Activated T-helper 17 cell treated with anti-CD3 and anti-CD28 coated beads, Interleukin-2, amount 50 U/mL, for 72 hours (primary cell): ENCODE results near the gene CSNK1G3. TPM values are rescaled to one million over a fixed set of nuclear protein-coding genes. Genes with fewer than 3 reads are reported as not detected.

Experiments
- ATAC-seq: fragments of 150-1000 bp; cut with Tn5 transposase; replicated peaks from 2 replicates; pipeline ENCODE4 v1.10.0; 2021; ENCODE audit warnings: mild to moderate bottlenecking, moderate library complexity
- H3K27ac Mint-ChIP-seq: one replicate; pipeline ENCODE4 v1.8.0; 2022; ENCODE audit warnings: mixed read lengths
- H3K27me3 Mint-ChIP-seq: one replicate; pipeline ENCODE4 v1.8.0; 2022; ENCODE audit warnings: mixed read lengths
- H3K36me3 Mint-ChIP-seq: one replicate; pipeline ENCODE4 v1.8.0; 2022; ENCODE audit warnings: low read depth, mild to moderate bottlenecking, mixed read lengths
- H3K4me1 Mint-ChIP-seq: one replicate; pipeline ENCODE4 v1.8.0; 2022; ENCODE audit warnings: mixed read lengths
- H3K4me3 Mint-ChIP-seq: one replicate; pipeline ENCODE4 v1.8.0; 2022; ENCODE audit warnings: mild to moderate bottlenecking, mixed read lengths
- H3K9me3 Mint-ChIP-seq: one replicate; pipeline ENCODE4 v1.8.0; 2022; ENCODE audit warnings: mixed read lengths
- total RNA-seq, 2 donors: library from RNA; stranded (reverse); gene quantifications; one replicate each; pipeline ENCODE4 v1.2.3, GENCODE V29; 2022

Gene CSNK1G3
- total RNA-seq, 2 donors from 2014 or later: 27.6 to 39.5 TPM

- Mint-ChIP-seq H3K27ac (no peak overlapping the region), H3K9me3 (no peaks in the 10 kb centered on the region), H3K27me3 (no peaks in the 10 kb centered on the region), H3K36me3 (peaks cover 49% of the 10 kb centered on the region), H3K4me1 (peaks cover 19% of the 10 kb centered on the region), H3K4me3 (no peak overlapping the region)
- ATAC-seq: no peak
Observed at GRCh38 chr5:123561230-123561629, 49.3 kb downstream of the CSNK1G3 start.

DNA sequence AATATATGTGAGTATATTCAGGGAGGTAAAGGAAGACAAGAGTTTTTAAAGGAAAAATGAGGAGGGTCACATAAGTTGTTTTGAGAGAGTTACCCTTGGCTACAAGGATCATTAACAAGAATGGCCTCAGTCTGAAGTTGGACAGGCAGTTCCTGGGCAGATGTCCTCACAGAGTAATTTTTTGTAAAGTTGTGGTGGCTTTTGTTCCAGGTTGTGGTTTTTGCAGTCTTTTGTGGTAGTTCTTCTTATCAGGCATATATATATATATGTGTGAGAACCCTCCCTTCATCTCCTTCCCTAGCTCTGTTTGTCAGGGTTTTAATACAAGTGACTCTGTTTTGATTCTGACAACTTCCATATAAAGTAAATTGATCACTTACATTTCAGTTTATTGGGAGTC is 60.0 kb downstream of the CSNK1G3 start:
- Mint-ChIP-seq H3K4me3 (no peak overlapping the region), H3K27me3 (no peaks in the 10 kb centered on the region), H3K9me3 (no peaks in the 10 kb centered on the region), H3K36me3 (peaks cover 39% of the 10 kb centered on the region), H3K27ac (no peak overlapping the region), H3K4me1 (peaks cover 12% of the 10 kb centered on the region)
- ATAC-seq: no peak

DNA sequence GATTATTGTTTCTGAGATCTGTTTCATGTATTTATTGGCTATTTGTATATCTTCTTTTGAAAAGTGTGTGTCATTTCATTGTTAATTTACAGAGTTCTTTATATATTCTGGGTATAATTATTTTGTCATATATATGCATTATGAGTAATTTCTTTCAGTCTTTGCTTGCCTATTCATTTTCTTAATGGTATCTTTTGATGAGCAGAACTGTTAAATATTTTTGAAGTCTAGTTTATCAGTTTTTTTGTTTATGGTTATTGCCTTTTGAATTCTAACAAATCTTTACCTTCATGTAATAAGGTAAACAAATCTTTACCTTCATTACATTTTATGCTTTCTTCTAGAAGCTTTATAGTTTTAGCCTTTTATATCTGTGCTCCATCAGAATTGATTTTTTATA is 66.4 kb downstream of the CSNK1G3 start:
- Mint-ChIP-seq H3K4me1 (no peaks in the 10 kb centered on the region), H3K36me3 (peaks cover 66% of the 10 kb centered on the region), H3K4me3 (no peak overlapping the region)

GRCh38 chr5:123579410-123579809 is 67.4 kb downstream of the CSNK1G3 start:
- H3K9me3 Mint-ChIP-seq: no peaks in the 10 kb centered on the region
- ATAC-seq: no peak
- no peaks in the 10 kb centered on the region for H3K27me3 Mint-ChIP-seq
- H3K4me3 Mint-ChIP-seq: no peak overlapping the region
- H3K4me1 Mint-ChIP-seq: no peaks in the 10 kb centered on the region
- no peak overlapping the region for H3K27ac Mint-ChIP-seq
- H3K36me3 Mint-ChIP-seq: peaks cover 64% of the 10 kb centered on the region

More for the DNA sequence above, 66.4 kb downstream of the CSNK1G3 start:
- Mint-ChIP-seq H3K27ac (no peak overlapping the region), H3K9me3 (no peaks in the 10 kb centered on the region), H3K27me3 (no peaks in the 10 kb centered on the region)
- ATAC-seq: no peak

DNA sequence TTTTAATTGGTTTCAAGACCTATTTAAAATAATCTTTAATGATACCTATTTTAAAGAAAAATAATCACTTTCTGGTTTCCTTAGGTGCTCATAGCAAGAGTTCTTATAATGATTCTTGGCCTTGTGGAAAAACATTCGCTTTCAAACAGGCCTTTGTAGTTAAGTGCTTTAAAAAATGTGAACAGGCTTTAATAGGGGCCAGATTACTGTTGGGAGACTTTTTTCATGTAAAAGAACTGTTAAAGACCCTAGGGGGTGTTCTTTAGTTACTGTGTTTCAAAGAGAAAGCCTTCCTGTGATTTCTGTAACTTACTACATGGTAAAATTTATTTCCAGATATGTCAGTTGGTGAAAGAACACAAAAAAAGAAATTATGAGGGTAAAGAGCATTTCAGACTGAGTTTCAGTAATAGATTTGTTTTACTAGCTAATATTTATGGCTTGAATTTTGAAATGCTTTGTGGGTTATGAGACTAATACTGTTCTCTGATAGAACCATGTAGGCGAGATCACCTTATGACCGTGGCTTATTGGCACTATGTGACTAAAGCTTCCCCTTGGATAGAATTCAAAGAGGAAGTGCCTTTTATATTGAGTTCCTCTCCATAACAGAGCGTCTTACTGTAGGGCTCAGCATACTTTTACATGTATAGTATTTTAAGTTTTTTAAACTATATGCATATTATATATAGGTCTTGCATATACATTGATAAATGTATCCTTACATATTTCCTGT is 70.7 kb downstream of the CSNK1G3 start:
- Mint-ChIP-seq H3K4me3 (no peak overlapping the region), H3K27me3 (no peaks in the 10 kb centered on the region), H3K36me3 (peaks cover 62% of the 10 kb centered on the region), H3K9me3 (no peaks in the 10 kb centered on the region), H3K4me1 (peaks cover 4% of the 10 kb centered on the region), H3K27ac (no peak overlapping the region)
- no peak for ATAC-seq

GRCh38 chr5:123585871-123586270 is 73.9 kb downstream of the CSNK1G3 start:
- H3K27ac Mint-ChIP-seq: no peak overlapping the region
- H3K4me1 Mint-ChIP-seq: peaks cover 4% of the 10 kb centered on the region
- no peaks in the 10 kb centered on the region for H3K27me3 Mint-ChIP-seq
- H3K9me3 Mint-ChIP-seq: no peaks in the 10 kb centered on the region
- peaks cover 62% of the 10 kb centered on the region for H3K36me3 Mint-ChIP-seq
- ATAC-seq: no peak
- no peak overlapping the region for H3K4me3 Mint-ChIP-seq

GRCh38 chr5:123594434-123594833 is 82.5 kb downstream of the CSNK1G3 start:
- H3K27me3 Mint-ChIP-seq: no peaks in the 10 kb centered on the region
- ATAC-seq: no peak
- no peak overlapping the region for H3K4me3 Mint-ChIP-seq
- H3K4me1 Mint-ChIP-seq: peaks cover 12% of the 10 kb centered on the region
- H3K27ac Mint-ChIP-seq: no peak overlapping the region
- H3K9me3 Mint-ChIP-seq: no peaks in the 10 kb centered on the region
- H3K36me3 Mint-ChIP-seq: peaks cover 74% of the 10 kb centered on the region

DNA sequence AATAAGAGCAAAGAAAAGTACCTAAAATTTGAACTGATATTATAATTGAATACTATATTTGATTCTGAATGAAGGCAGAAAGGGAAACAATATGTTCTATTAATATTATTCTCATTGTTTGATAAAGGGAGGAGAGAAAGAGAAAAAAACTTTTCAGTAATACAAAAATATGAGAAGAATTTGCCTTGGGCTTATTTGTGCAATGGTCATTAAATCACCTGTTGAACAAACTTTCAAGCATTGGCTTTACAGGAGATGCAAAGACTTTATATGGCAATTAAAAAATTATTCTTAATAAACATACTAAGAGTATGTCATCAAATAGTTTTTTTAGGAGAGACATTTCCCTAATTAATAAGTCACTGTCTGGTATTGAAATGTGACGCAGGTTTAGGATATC is 85.0 kb downstream of the CSNK1G3 start:
- no peak for ATAC-seq

GRCh38 chr5:123598028-123598689 is 86.2 kb downstream of the CSNK1G3 start:
- H3K27me3 Mint-ChIP-seq: no peaks in the 10 kb centered on the region
- ATAC-seq: peak; percentile 34
- no peak overlapping the region for H3K4me3 Mint-ChIP-seq
- peak overlapping the region; percentile 10 for H3K27ac Mint-ChIP-seq
- H3K4me1 Mint-ChIP-seq: peaks cover 7% of the 10 kb centered on the region
- peaks cover 70% of the 10 kb centered on the region for H3K36me3 Mint-ChIP-seq
- no peaks in the 10 kb centered on the region for H3K9me3 Mint-ChIP-seq

More for the DNA sequence above, 85.0 kb downstream of the CSNK1G3 start:
- no peak overlapping the region for H3K4me3 Mint-ChIP-seq
- H3K27me3 Mint-ChIP-seq: no peaks in the 10 kb centered on the region
- peaks cover 67% of the 10 kb centered on the region for H3K36me3 Mint-ChIP-seq
- H3K9me3 Mint-ChIP-seq: no peaks in the 10 kb centered on the region
- no peak overlapping the region for H3K27ac Mint-ChIP-seq
- H3K4me1 Mint-ChIP-seq: peaks cover 9% of the 10 kb centered on the region

DNA sequence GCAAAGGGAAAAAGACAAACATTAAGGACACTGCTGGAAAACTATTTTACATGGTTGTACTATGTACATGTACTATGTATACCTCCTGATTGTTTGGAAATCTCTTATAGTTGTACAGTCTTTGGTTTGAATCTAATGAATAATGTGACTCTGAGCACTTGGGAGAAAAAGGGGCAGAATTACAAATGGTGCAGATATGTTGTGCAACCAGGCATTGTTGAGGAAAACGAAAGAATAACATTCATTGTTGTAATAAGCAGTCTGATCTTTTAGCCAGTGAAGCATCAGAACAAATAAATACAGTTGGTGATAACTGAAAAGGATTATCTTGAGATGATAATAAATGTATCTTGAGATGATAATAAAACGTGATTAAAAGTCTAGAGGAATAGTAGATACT is 87.2 kb downstream of the CSNK1G3 start:
- peaks cover 70% of the 10 kb centered on the region for H3K36me3 Mint-ChIP-seq
- no peaks in the 10 kb centered on the region for H3K9me3 Mint-ChIP-seq
- no peak overlapping the region for H3K4me3 Mint-ChIP-seq
- no peak for ATAC-seq
- peaks cover 7% of the 10 kb centered on the region for H3K4me1 Mint-ChIP-seq
- H3K27ac Mint-ChIP-seq: no peak overlapping the region
- no peaks in the 10 kb centered on the region for H3K27me3 Mint-ChIP-seq

DNA sequence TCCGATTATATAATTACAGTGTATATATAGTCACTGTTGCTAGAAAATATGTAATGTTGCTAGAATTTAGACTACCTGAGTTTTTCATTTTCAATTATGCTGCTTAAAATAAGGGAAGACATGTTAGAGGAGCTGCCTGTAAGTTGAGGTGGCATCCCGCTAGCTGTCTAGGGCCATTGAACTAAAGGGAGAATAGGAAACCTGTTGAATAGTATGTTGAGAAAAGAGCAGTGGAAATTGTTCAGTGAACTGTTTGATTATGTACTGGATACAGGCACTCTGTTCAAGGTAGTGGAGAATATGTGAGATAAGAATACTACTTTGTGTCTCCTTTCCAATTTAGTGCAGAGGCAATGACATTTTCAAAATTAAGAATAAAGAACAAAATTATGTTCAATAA is 89.6 kb downstream of the CSNK1G3 start:
- Mint-ChIP-seq H3K27ac (no peak overlapping the region), H3K4me3 (no peak overlapping the region), H3K36me3 (peaks cover 56% of the 10 kb centered on the region), H3K27me3 (no peaks in the 10 kb centered on the region), H3K4me1 (peaks cover 7% of the 10 kb centered on the region), H3K9me3 (no peaks in the 10 kb centered on the region)
- ATAC-seq: no peak

GRCh38 chr5:123605822-123606221 is 93.8 kb downstream of the CSNK1G3 start:
- Mint-ChIP-seq H3K27me3 (no peaks in the 10 kb centered on the region), H3K36me3 (peaks cover 46% of the 10 kb centered on the region)

GRCh38 chr5:123610209-123610608 is 98.2 kb downstream of the CSNK1G3 start:
- peak; percentile 74 for ATAC-seq
- Mint-ChIP-seq H3K4me1 (peaks cover 6% of the 10 kb centered on the region), H3K4me3 (no peak overlapping the region), H3K36me3 (peaks cover 53% of the 10 kb centered on the region), H3K27me3 (no peaks in the 10 kb centered on the region), H3K9me3 (no peaks in the 10 kb centered on the region), H3K27ac (peak overlapping the region; percentile 21)

More at GRCh38 chr5:123605822-123606221, 93.8 kb downstream of the CSNK1G3 start:
- Mint-ChIP-seq H3K4me1 (peaks cover 6% of the 10 kb centered on the region), H3K4me3 (no peak overlapping the region), H3K27ac (no peak overlapping the region), H3K9me3 (no peaks in the 10 kb centered on the region)
- ATAC-seq: no peak

DNA sequence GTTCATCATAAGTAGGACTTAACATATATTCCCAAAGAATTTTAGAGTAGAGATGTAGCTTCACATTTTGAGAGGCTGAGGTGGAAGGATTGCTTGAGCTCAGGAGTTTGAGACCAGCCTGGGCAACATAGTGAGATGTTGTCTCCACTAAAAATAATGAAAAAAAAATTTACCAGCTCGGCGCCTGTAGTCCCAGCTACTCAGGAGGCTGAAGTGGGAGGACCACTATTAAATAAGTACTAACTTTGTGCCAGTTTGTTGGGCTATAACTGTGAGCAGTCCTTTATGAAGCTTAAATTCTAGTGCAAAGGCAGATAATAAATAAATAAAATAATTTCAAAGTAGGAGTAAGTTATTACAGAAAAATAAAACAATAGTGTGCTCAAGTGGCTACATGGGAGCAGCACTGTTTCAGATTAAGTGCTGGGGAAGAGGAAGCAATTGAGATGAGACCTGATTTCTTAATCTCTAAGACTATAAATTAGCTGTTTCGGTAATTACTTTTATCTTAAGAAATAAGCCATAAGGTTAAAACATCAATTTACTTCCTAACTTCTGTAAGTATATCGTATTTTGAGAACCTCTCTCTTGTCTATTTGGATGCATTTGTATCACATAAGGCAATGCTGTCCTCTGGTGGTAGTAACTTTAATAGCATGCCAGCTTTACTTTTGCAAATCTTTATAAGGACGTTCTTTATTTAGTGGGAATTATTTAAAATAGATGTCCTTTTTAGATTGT is 98.9 kb downstream of the CSNK1G3 start:
- H3K27me3 Mint-ChIP-seq: no peaks in the 10 kb centered on the region
- H3K36me3 Mint-ChIP-seq: peaks cover 56% of the 10 kb centered on the region
- peaks cover 6% of the 10 kb centered on the region for H3K4me1 Mint-ChIP-seq
- H3K27ac Mint-ChIP-seq: peak overlapping the region; percentile 21
- no peaks in the 10 kb centered on the region for H3K9me3 Mint-ChIP-seq
- peak; percentile 42 for ATAC-seq
- H3K4me3 Mint-ChIP-seq: no peak overlapping the region

DNA sequence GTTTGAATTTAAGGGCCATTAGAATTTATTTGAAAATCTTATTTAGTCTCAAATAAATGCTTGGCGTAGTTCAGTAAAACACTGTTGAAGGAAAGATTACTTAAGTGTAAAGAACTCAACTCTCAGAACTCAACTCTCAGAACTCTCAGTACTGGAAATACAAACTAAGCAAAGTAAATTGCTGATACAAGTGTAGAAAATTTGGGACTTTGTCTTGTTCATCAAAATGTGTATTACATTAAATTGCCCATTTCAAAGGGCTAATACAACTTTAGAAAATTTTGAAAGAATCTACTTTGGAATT is 99.4 kb downstream of the CSNK1G3 start:
- H3K36me3 Mint-ChIP-seq: peaks cover 59% of the 10 kb centered on the region
- peaks cover 6% of the 10 kb centered on the region for H3K4me1 Mint-ChIP-seq
- no peaks in the 10 kb centered on the region for H3K9me3 Mint-ChIP-seq
- ATAC-seq: no peak
- no peak overlapping the region for H3K27ac Mint-ChIP-seq
- no peaks in the 10 kb centered on the region for H3K27me3 Mint-ChIP-seq
- H3K4me3 Mint-ChIP-seq: no peak overlapping the region
